NOMO-1 (cell line): ENCODE measurements around the gene ZNF738.
"Not testable (repeated sequence)": the region's sequence is repeated elsewhere in the genome, so short reads cannot be mapped to it uniquely, and the experiment has no call there.

ENCODE experiments used
- DNase-seq, 2 experiments: peaks; one replicate each; lab custom pipeline; 2025; ENCODE audit not compliant: unreplicated experiment in 2 of 2; lab: John Stamatoyannopoulos, UW

The ZNF738 gene

GRCh38 chr19:21358768-21359451 is at the start of gene ZNF738:
ZNF738 (plus strand) TSS chr19:21359000; CDS start chr19:21359141, 141 bp downstream.
- peak; percentile 66 to 70 for DNase-seq

- not testable (repeated sequence) for DNase-seq
These were observed 46.0 kb upstream of the ZNF738 start for GRCh38 chr19:21312807-21313206.

GRCh38 chr19:21314676-21315075 is 44.1 kb upstream of the ZNF738 start:
- no peak for DNase-seq

GRCh38 chr19:21317821-21318220 is 41.0 kb upstream of the ZNF738 start:
- no peak for DNase-seq

GRCh38 chr19:21321134-21321533 is 37.7 kb upstream of the ZNF738 start:
- no peak for DNase-seq

- DNase-seq = no peak
These were observed 36.8 kb upstream of the ZNF738 start for GRCh38 chr19:21321996-21322395.

- DNase-seq = no peak
These were observed 36.3 kb upstream of the ZNF738 start for GRCh38 chr19:21322528-21322927.

- no peak for DNase-seq
These were observed 35.8 kb upstream of the ZNF738 start for GRCh38 chr19:21323000-21323399.

- DNase-seq = no peak
These were observed 32.6 kb upstream of the ZNF738 start for GRCh38 chr19:21326169-21326568.

GRCh38 chr19:21328406-21328805 is 30.4 kb upstream of the ZNF738 start:
- DNase-seq = peak; percentile 3 to 19

GRCh38 chr19:21328885-21329605 is 29.8 kb upstream of the ZNF738 start, which contains the start of gene ZNF708:
ZNF708 (minus strand) TSS chr19:21329410; CDS start chr19:21329212, 198 bp downstream.
- peak; percentile 71 to 84 for DNase-seq

GRCh38 chr19:21335721-21336120 is 23.1 kb upstream of the ZNF738 start:
- no peak for DNase-seq

- DNase-seq = not testable (repeated sequence)
These were observed 14.0 kb upstream of the ZNF738 start for GRCh38 chr19:21344841-21345240.

- no peak for DNase-seq
These were observed 6.0 kb upstream of the ZNF738 start for GRCh38 chr19:21352830-21353229.

- DNase-seq = no peak
These were observed 3.5 kb downstream of the ZNF738 start for GRCh38 chr19:21362291-21362690.

- DNase-seq = no peak
These were observed 25.3 kb downstream of the ZNF738 start for GRCh38 chr19:21383980-21384582.

- DNase-seq = no peak
These were observed 37.3 kb downstream of the ZNF738 start for GRCh38 chr19:21396121-21396520.

GRCh38 chr19:21396893-21397572 is 38.2 kb downstream of the ZNF738 start, which contains the start of gene ZNF493:
ZNF493 (plus strand) TSS chr19:21397133; CDS start chr19:21397238, 105 bp downstream.
- no peak for DNase-seq

GRCh38 chr19:21398851-21399250 is 40.1 kb downstream of the ZNF738 start:
- DNase-seq = no peak

GRCh38 chr19:21402303-21402985 is 43.6 kb downstream of the ZNF738 start:
- DNase-seq = no peak
